A549 (cell line): ENCODE results near the gene SIX6. TPM values are rescaled to one million over a fixed set of nuclear protein-coding genes. Genes with fewer than 3 reads are reported as not detected.

ENCODE experiments used
- ATAC-seq, 2 experiments: fragments of 200-7000 bp in 1 of 2; fragments of >200 bp in 1 of 2; cut with Nextera tagmentation in 1 of 2; cut with Tn5 transposase in 1 of 2; 3 replicates each; pipeline versions ENCODE4 v1.8.0 to v1.9.1; 2018 to 2020; ENCODE audit warnings: mild to moderate bottlenecking in 1 of 2, moderate library complexity in 1 of 2
- CTCF ChIA-PET: fragments of 300-600 bp; sonication (Branson Sonifier 250); formaldehyde crosslinking; extraction: SDS; loops from one replicate; lab custom pipeline; 2021; ENCODE audit warnings: antibody characterized with exemption, inconsistent platforms; lab: Yijun Ruan, JAX
- POLR2A ChIA-PET: fragments of 350-600 bp; formaldehyde crosslinking; extraction: SDS; loops from one replicate; lab custom pipeline; 2021; ENCODE audit warnings: antibody characterized with exemption, inconsistent platforms; lab: Yijun Ruan, JAX
- DNase-seq, 2 experiments: peaks; one replicate each; pipeline versions ENCODE4 v3.0.0 to v3.0.0-alpha.2; 2011 to 2016; ENCODE audit warnings: low read depth in 1 of 2, low spot score in 1 of 2
- FAIRE-seq: peaks from 2 replicates; lab custom pipeline; 2011; peaks lifted over from hg19 to GRCh38; lab: Jason Lieb, UNC
- H3K27ac ChIP-seq, 2 experiments: fragments of >200 bp; sonication (Bioruptor Twin); formaldehyde crosslinking; 3 replicates each; pipeline ENCODE4 v1.5.1; 2016 to 2017
- H3K4me1 ChIP-seq: fragments of >200 bp; sonication (Bioruptor Twin); formaldehyde crosslinking; 3 replicates; pipeline ENCODE4 v1.6.1; 2016
- H3K4me2 ChIP-seq: fragments of >200 bp; sonication (Bioruptor Twin); formaldehyde crosslinking; 3 replicates; pipeline ENCODE4 v1.6.1; 2016
- H3K4me3 ChIP-seq: fragments of >200 bp; sonication (Bioruptor Twin); formaldehyde crosslinking; 3 replicates; pipeline ENCODE4 v1.5.1; 2016
- H3K9me3 ChIP-seq: fragments of >200 bp; sonication (Bioruptor Twin); formaldehyde crosslinking; 3 replicates; pipeline ENCODE4 v1.6.1; 2016
- EHMT2 ChIP-seq: fragments of 200-600 bp; sonication (generic); IDR thresholded peaks from 2 replicates; pipeline ENCODE4 v1.6.1; 2016; ENCODE audit warnings: antibody characterized with exemption, low read depth, mild to moderate bottlenecking, moderate library complexity
- FOXS1 ChIP-seq: fragments of 250-450 bp; sonication (Bioruptor Pico); IDR thresholded peaks from 2 replicates; pipeline ENCODE4 v1.5.0; 2020; ENCODE audit warnings: mild to moderate bottlenecking, moderate library complexity
- GATA3 ChIP-seq: IDR thresholded peaks from 2 replicates; pipeline ENCODE4 v1.6.1; 2012; ENCODE audit warnings: borderline replicate concordance
- HDAC2 ChIP-seq: fragments of 200-600 bp; sonication (generic); IDR thresholded peaks from 2 replicates; pipeline ENCODE4 v1.6.1; 2016
- HOXA7 ChIP-seq: fragments of 250-450 bp; sonication (Bioruptor Pico); IDR thresholded peaks from 2 replicates; pipeline ENCODE4 v1.5.0; 2020; ENCODE audit warnings: mild to moderate bottlenecking, moderate library complexity
- HOXB13 ChIP-seq: fragments of 250-450 bp; sonication (Bioruptor Pico); IDR thresholded peaks from 2 replicates; pipeline ENCODE4 v1.5.0; 2020; ENCODE audit warnings: low read depth, mild to moderate bottlenecking, moderate library complexity
- JUNB ChIP-seq: fragments of >200 bp; sonication (Bioruptor Twin); formaldehyde crosslinking; IDR thresholded peaks from 2 replicates; pipeline ENCODE4 v1.6.1; 2016
- MAFK ChIP-seq: fragments of 450-650 bp; IDR thresholded peaks from 2 replicates; pipeline ENCODE4 v1.6.1; 2014; ENCODE audit not compliant: partially characterized antibody
- MYC ChIP-seq: IDR thresholded peaks from 2 replicates; pipeline ENCODE4 v1.6.1; 2012; ENCODE audit warnings: mild to moderate bottlenecking, inconsistent platforms, low read length, improper control_type of control experiment, borderline replicate concordance
- POLR2AphosphoS2 ChIP-seq: conservative IDR thresholded peaks from 2 replicates; pipeline ENCODE4 v1.6.1; 2012; ENCODE audit warnings: low read length, improper control_type of control experiment, inconsistent platforms
- RAD21 ChIP-seq, 2 experiments: fragments of >200 bp in 1 of 2; sonication (Bioruptor Twin) in 1 of 2; formaldehyde crosslinking in 1 of 2; IDR thresholded peaks in 1 of 2; conservative IDR thresholded peaks in 1 of 2; 2 replicates in 1 of 2; 3 replicates in 1 of 2; pipeline ENCODE4 v1.6.1; 2012 to 2018; ENCODE audit warnings: inconsistent platforms in 1 of 2
- RCOR1 ChIP-seq: fragments of 150-350 bp; IDR thresholded peaks from 2 replicates; pipeline ENCODE4 v1.6.1; 2014; ENCODE audit warnings: antibody characterized with exemption, low read length, low read depth
- REST ChIP-seq: fragments of 200-600 bp; sonication (generic); IDR thresholded peaks from 2 replicates; pipeline ENCODE4 v1.6.1; 2016; ENCODE audit warnings: antibody characterized with exemption, mild to moderate bottlenecking, moderate library complexity
- RFX5 ChIP-seq: fragments of 450-650 bp; IDR thresholded peaks from 2 replicates; pipeline ENCODE4 v1.7.1; 2014; ENCODE audit warnings: antibody characterized with exemption, mild to moderate bottlenecking, moderate library complexity
- RNF2 ChIP-seq: fragments of 200-600 bp; sonication (generic); IDR thresholded peaks from 2 replicates; pipeline ENCODE4 v1.6.1; 2016; ENCODE audit warnings: low read depth, mild to moderate bottlenecking, antibody characterized with exemption, moderate library complexity, borderline replicate concordance
- SMC3 ChIP-seq: fragments of >200 bp; sonication (Bioruptor Twin); formaldehyde crosslinking; IDR thresholded peaks from 3 replicates; pipeline ENCODE4 v1.6.1; 2018; ENCODE audit warnings: inconsistent platforms
- SREBF2 ChIP-seq: fragments of 450-650 bp; IDR thresholded peaks from 2 replicates; pipeline ENCODE4 v1.6.1; 2014; ENCODE audit warnings: mild to moderate bottlenecking, moderate library complexity
- TP53 ChIP-seq: fragments of 250-450 bp; sonication (Bioruptor Pico); IDR thresholded peaks from 2 replicates; pipeline ENCODE4 v1.5.0; 2021; ENCODE audit warnings: mild to moderate bottlenecking, moderate library complexity
- ZC3H11A ChIP-seq: fragments of 450-650 bp; IDR thresholded peaks from 2 replicates; pipeline ENCODE4 v1.6.1; 2014; ENCODE audit warnings: antibody characterized with exemption, mild to moderate bottlenecking
- ZNF302 ChIP-seq: fragments of 250-450 bp; sonication (Bioruptor Pico); IDR thresholded peaks from 2 replicates; pipeline ENCODE4 v1.9.0; 2021; ENCODE audit warnings: inconsistent platforms, mild to moderate bottlenecking, moderate library complexity
- WGBS: methylation state at CpG from one replicate; pipeline ENCODE4 v1.1.6; 2017; ENCODE audit errors: missing lambda C conversion rate; 5-methylcytosine and 5-hydroxymethylcytosine counted together
- polyA plus RNA-seq, 4 experiments: library from polyadenylated mRNA; depleted of rRNA in 3 of 4; stranded (reverse); fragments of >200 nt; fragmentation: RNase III in 1 of 4; extraction: RNeasy Plus Mini Kit Qiagen cat#74134 plus additional on column Dnase treatment in 1 of 4; gene quantifications; 2 replicates in 3 of 4; 3 replicates in 1 of 4; pipeline ENCODE4 v1.2.3, GENCODE V29; 2011 to 2017

Gene SIX6
- polyA plus RNA-seq, 2 of the 4 experiments (the other 2 are of a cell fraction) = not detected

GRCh38 chr14:60490270-60490669 lies 18.7 kb upstream of the SIX6 start:
- no peak for DNase-seq
- 2% methylated on average over 3 of the region's 3 CpGs for WGBS
- H3K27ac ChIP-seq = no peak overlapping the region
- no peak overlapping the region for H3K4me3 ChIP-seq
- H3K4me1 ChIP-seq = no peaks in the 10 kb centered on the region
- ChIA-PET CTCF (no interaction called here), POLR2A (no interaction called here)
- no peak for ATAC-seq
- H3K4me2 ChIP-seq = no peak overlapping the region
- TF ChIP-seq FOXS1 (CRISPR knock-in tag) = no peak
- no peak for TF ChIP-seq EHMT2
- peak; percentile 53 for TF ChIP-seq ZC3H11A
- no peaks in the 10 kb centered on the region for H3K9me3 ChIP-seq
- FAIRE-seq = no peak

- WGBS = 0% methylated on average over 1 of the region's 1 CpG
- FAIRE-seq (no peak), DNase-seq (no peak), ATAC-seq (no peak)
- POLR2A ChIA-PET = no interaction called here
- H3K4me3 ChIP-seq = no peak overlapping the region
- no peaks in the 10 kb centered on the region for H3K9me3 ChIP-seq
- no peak overlapping the region for H3K27ac ChIP-seq
- no peak for TF ChIP-seq FOXS1 (CRISPR knock-in tag)
- H3K4me2 ChIP-seq = no peak overlapping the region
- CTCF ChIA-PET = interaction anchor here (1.1 to 1.2 kb wide), 3 partner anchors 20 to 311 kb away, joined by 3 to 5 read pairs (median 3); no protein-coding TSS in a partner anchor
- no peaks in the 10 kb centered on the region for H3K4me1 ChIP-seq
These were observed 13.0 kb upstream of the SIX6 start for GRCh38 chr14:60495946-60496345.

- DNase-seq (no peak), ATAC-seq (no peak), FAIRE-seq (no peak)
- ChIA-PET POLR2A (no interaction called here), CTCF (no interaction called here)
- H3K27ac ChIP-seq = no peak overlapping the region
- H3K9me3 ChIP-seq = no peaks in the 10 kb centered on the region
- no peaks in the 10 kb centered on the region for H3K4me1 ChIP-seq
- TF ChIP-seq HOXB13 (CRISPR knock-in tag) (no peak), ZNF302 (CRISPR knock-in tag) (no peak), RCOR1 (no peak), RNF2 (no peak), RFX5 (no peak), ZC3H11A (no peak), SREBF2 (no peak), TP53 (CRISPR knock-in tag) (no peak), SMC3 (no peak), HDAC2 (no peak), MYC (no peak), REST (no peak), POLR2AphosphoS2 (no peak), HOXA7 (CRISPR knock-in tag) (no peak)
- no peak overlapping the region for H3K4me2 ChIP-seq
- H3K4me3 ChIP-seq = no peak overlapping the region
These were observed 6.4 kb upstream of the SIX6 start for GRCh38 chr14:60502541-60502940.

GRCh38 chr14:60505448-60505847 lies 3.5 kb upstream of the SIX6 start:
- H3K9me3 ChIP-seq = no peaks in the 10 kb centered on the region
- H3K4me3 ChIP-seq = no peak overlapping the region
- ATAC-seq (no peak), DNase-seq (no peak)
- WGBS = 31% methylated on average over 2 of the region's 2 CpGs
- no peak overlapping the region for H3K4me2 ChIP-seq
- POLR2A ChIA-PET = no interaction called here
- TF ChIP-seq GATA3 = no peak
- TF ChIP-seq JUNB = no peak
- TF ChIP-seq RFX5 = no peak
- TF ChIP-seq RAD21 (conservative IDR thresholded peaks at IDR 0.05 in 1 of 2, IDR thresholded peaks at IDR 0.05 in 1 of 2) = no peak
- TF ChIP-seq MAFK = peak; percentile 64
- TF ChIP-seq, all 56 proteins: peak for 1
- CTCF ChIA-PET = interaction anchor here (1.4 kb wide), 1 partner anchor 15 kb away, joined by 3 read pairs; no protein-coding TSS in a partner anchor
- Histone ChIP-seq H3K4me1 (no peaks in the 10 kb centered on the region), H3K27ac (no peak overlapping the region)
- FAIRE-seq = no peak
